Urinary bladder (tissue), 4 donors: ENCODE results near the gene TEPSIN. TPM values are rescaled to one million over a fixed set of nuclear protein-coding genes. Genes with fewer than 3 reads are reported as not detected.

ENCODE experiments used
- DNase-seq: peaks from one replicate; pipeline ENCODE4 v3.0.0-alpha.2; 2015; ENCODE audit errors: extremely low spot score
- H3K27ac ChIP-seq: one replicate; pipeline ENCODE4 v1.5.1; 2013; ENCODE audit warnings: low read depth, mild to moderate bottlenecking, moderate library complexity
- H3K36me3 ChIP-seq: one replicate; pipeline ENCODE4 v1.6.1; 2013; ENCODE audit warnings: mild to moderate bottlenecking, moderate library complexity; ENCODE audit not compliant: insufficient read depth
- H3K4me1 ChIP-seq: one replicate; pipeline ENCODE4 v1.6.1; 2013; ENCODE audit warnings: mild to moderate bottlenecking, moderate library complexity; ENCODE audit not compliant: insufficient read depth
- H3K4me3 ChIP-seq: one replicate; pipeline ENCODE4 v1.5.1; 2013; ENCODE audit warnings: low read depth, low read length
- WGBS: extraction: QIAGEN DNeasy Blood & Tissue Kit; methylation state at CpG from one replicate; pipeline ENCODE4 v1.1.7; 2013; 5-methylcytosine and 5-hydroxymethylcytosine counted together
- polyA plus RNA-seq: library from polyadenylated mRNA; stranded (reverse); fragments of 200-250 nt; gene quantifications from one replicate; pipeline ENCODE4 v1.2.3, GENCODE V29; 2013
- total RNA-seq: library from RNA; depleted of rRNA; stranded (reverse); fragments of >200 nt; gene quantifications from one replicate; pipeline ENCODE4 v1.2.3, GENCODE V29; 2014
- donor health status: healthy with polysubstance abuse.
- donor health status: healthy.

TEPSIN gene
- total and polyA plus RNA-seq, 2 donors, result 12.3 to 36.6 TPM

GRCh38 chr17:81196505-81197408, 42.1 kb downstream of the TEPSIN start:
- no peaks in the 10 kb centered on the region for H3K4me1 ChIP-seq
- no peaks in the 10 kb centered on the region for H3K36me3 ChIP-seq
- no peak overlapping the region for H3K27ac ChIP-seq
- WGBS, result 89% methylated on average over 45 of the region's 45 CpGs
- no peak overlapping the region for H3K4me3 ChIP-seq
- no peak for DNase-seq

GRCh38 chr17:81195941-81196495, 42.8 kb downstream of the TEPSIN start:
- no peaks in the 10 kb centered on the region for H3K4me1 ChIP-seq
- H3K36me3 ChIP-seq, result no peaks in the 10 kb centered on the region
- no peak overlapping the region for H3K27ac ChIP-seq
- DNase-seq, result no peak
- WGBS, result 89% methylated on average over 14 of the region's 14 CpGs
- H3K4me3 ChIP-seq, result no peak overlapping the region

GRCh38 chr17:81194941-81195901, 43.6 kb downstream of the TEPSIN start:
- Histone ChIP-seq H3K4me3 (no peak overlapping the region), H3K27ac (no peak overlapping the region), H3K4me1 (no peaks in the 10 kb centered on the region), H3K36me3 (no peaks in the 10 kb centered on the region)
- no peak for DNase-seq
- 85% methylated on average over 37 of the region's 37 CpGs for WGBS

- no peak overlapping the region for H3K27ac ChIP-seq
- no peaks in the 10 kb centered on the region for H3K4me1 ChIP-seq
- no peak overlapping the region for H3K4me3 ChIP-seq
- H3K36me3 ChIP-seq, result no peaks in the 10 kb centered on the region
- no peak for DNase-seq
- 77% methylated on average over 21 of the region's 21 CpGs for WGBS
Observed at GRCh38 chr17:81194225-81194760, 44.6 kb downstream of the TEPSIN start.

- 69% methylated on average over 38 of the region's 38 CpGs for WGBS
- no peak overlapping the region for H3K27ac ChIP-seq
- no peak overlapping the region for H3K4me3 ChIP-seq
- no peaks in the 10 kb centered on the region for H3K36me3 ChIP-seq
- DNase-seq, result no peak
- H3K4me1 ChIP-seq, result no peaks in the 10 kb centered on the region
Observed at GRCh38 chr17:81193470-81194224, 45.2 kb downstream of the TEPSIN start.

- Histone ChIP-seq H3K4me1 (no peaks in the 10 kb centered on the region), H3K4me3 (no peak overlapping the region), H3K36me3 (no peaks in the 10 kb centered on the region), H3K27ac (no peak overlapping the region)
- no peak for DNase-seq
- 86% methylated on average over 17 of the region's 17 CpGs for WGBS
Observed at GRCh38 chr17:81193051-81193410, 45.8 kb downstream of the TEPSIN start.

- 78% methylated on average over 34 of the region's 34 CpGs for WGBS
- no peaks in the 10 kb centered on the region for H3K36me3 ChIP-seq
- DNase-seq, result no peak
Observed at GRCh38 chr17:81192386-81193050, 46.3 kb downstream of the TEPSIN start.

GRCh38 chr17:81191646-81192045, 47.2 kb downstream of the TEPSIN start:
- H3K4me3 ChIP-seq, result no peak overlapping the region
- H3K36me3 ChIP-seq, result no peaks in the 10 kb centered on the region
- WGBS, result 91% methylated on average over 14 of the region's 14 CpGs
- DNase-seq, result no peak
- no peak overlapping the region for H3K27ac ChIP-seq
- no peaks in the 10 kb centered on the region for H3K4me1 ChIP-seq

More at GRCh38 chr17:81192386-81193050, 46.3 kb downstream of the TEPSIN start:
- Histone ChIP-seq H3K27ac (no peak overlapping the region), H3K4me1 (no peaks in the 10 kb centered on the region), H3K4me3 (no peak overlapping the region)

GRCh38 chr17:81191116-81191515, 47.7 kb downstream of the TEPSIN start:
- no peaks in the 10 kb centered on the region for H3K36me3 ChIP-seq
- no peak for DNase-seq
- no peak overlapping the region for H3K27ac ChIP-seq
- no peaks in the 10 kb centered on the region for H3K4me1 ChIP-seq
- H3K4me3 ChIP-seq, result no peak overlapping the region
- WGBS, result 89% methylated on average over 20 of the region's 20 CpGs

GRCh38 chr17:81190591-81190990, 48.3 kb downstream of the TEPSIN start:
- H3K4me1 ChIP-seq, result no peaks in the 10 kb centered on the region
- H3K36me3 ChIP-seq, result no peaks in the 10 kb centered on the region
- DNase-seq, result no peak
- WGBS, result 95% methylated on average over 28 of the region's 28 CpGs
- H3K27ac ChIP-seq, result no peak overlapping the region
- H3K4me3 ChIP-seq, result no peak overlapping the region

- Histone ChIP-seq H3K4me3 (no peak overlapping the region), H3K4me1 (no peaks in the 10 kb centered on the region), H3K27ac (no peak overlapping the region), H3K36me3 (no peaks in the 10 kb centered on the region)
- DNase-seq, result no peak
- 83% methylated on average over 27 of the region's 27 CpGs for WGBS
Observed at GRCh38 chr17:81189670-81190530, 49.0 kb downstream of the TEPSIN start.

GRCh38 chr17:81189016-81189415, 49.8 kb downstream of the TEPSIN start:
- 95% methylated on average over 7 of the region's 7 CpGs for WGBS
- H3K27ac ChIP-seq, result no peak overlapping the region
- H3K4me1 ChIP-seq, result no peaks in the 10 kb centered on the region
- no peaks in the 10 kb centered on the region for H3K36me3 ChIP-seq
- no peak for DNase-seq
- H3K4me3 ChIP-seq, result no peak overlapping the region
